DMS 273 treated with DMSO at 0.1 percent for 48 hours (cell line): ENCODE data around the gene CTU2.

Source experiments
- DNase-seq: peaks from one replicate; lab custom pipeline; 2025; lab: John Stamatoyannopoulos, UW

CTU2 gene

DNA sequence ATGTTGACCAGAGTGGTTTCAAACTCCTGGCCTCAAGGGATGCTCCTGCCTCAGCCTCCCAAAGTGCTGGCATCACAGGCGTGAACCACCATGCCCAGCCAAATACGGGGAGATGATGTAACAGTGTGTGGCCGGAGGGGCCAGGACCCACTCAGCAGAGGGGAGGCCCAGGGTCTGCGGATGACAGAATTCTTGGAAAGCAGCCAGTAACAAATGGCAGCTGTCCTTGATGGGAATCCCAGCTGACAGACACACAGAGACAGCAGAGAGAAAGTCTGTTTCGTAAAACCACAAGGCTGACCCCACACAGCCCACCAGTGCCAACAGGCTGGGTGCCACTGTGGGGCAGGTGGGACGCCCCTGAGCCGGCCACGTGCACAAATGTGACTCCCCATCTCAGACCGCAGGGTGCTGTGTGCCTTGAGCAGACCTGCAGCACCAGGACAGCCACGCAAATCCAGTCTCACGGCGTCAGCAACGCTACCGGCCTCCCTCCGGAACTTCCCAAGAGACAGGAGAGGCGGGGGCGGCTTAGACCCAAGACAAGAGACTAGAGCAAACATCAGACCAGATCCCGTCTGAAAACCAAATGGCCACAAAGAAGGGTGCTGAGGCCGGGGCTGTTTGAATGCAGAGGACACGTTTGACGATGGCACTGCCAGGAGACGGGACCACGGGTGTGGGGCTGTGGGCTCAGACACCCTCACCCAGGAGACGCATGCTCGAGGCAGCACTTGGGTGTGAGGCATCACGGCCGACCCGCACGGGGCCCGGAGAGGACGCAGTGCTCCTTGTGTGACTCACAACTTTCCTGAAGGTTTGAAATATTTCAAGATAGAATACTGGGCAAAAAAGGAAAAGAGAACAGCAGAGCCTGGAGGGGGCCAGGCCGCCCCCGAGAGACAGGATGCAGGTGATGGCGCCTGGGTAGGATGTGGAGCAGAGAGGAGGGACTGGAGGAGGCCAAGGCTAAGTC is 24.6 kb downstream of the CTU2 start:
- DNase-seq = no peak

DNA sequence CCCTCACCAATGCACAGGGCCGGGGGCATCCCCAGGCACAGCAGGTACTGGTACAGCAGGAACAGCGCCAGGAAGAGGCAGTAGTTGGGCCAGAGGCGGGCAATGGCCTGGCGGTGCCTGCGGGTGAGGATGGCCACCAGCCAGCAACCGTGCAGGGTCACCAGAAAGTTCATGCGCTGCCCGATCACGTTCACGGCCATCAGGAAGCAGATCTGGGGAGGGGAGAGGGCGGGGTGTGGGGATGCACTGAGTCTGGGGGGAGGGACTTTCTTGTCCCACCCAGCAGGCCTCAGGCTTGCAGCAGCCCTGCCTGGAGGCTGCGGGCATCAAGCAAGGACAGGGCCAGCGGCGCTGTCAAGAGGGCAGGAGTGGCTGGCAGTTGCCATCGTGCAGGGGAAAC is 25.4 kb downstream of the CTU2 start:
- no peak for DNase-seq

GRCh38 chr16:88732172-88732960 is 26.1 kb downstream of the CTU2 start:
- peak; percentile 87 for DNase-seq

- no peak for DNase-seq
These were observed 26.6 kb downstream of the CTU2 start for GRCh38 chr16:88732961-88733294.

- DNase-seq = no peak
These were observed 27.5 kb downstream of the CTU2 start for GRCh38 chr16:88733630-88734360.

- DNase-seq = no peak
These were observed 28.0 kb downstream of the CTU2 start for GRCh38 chr16:88734361-88734728.

DNA sequence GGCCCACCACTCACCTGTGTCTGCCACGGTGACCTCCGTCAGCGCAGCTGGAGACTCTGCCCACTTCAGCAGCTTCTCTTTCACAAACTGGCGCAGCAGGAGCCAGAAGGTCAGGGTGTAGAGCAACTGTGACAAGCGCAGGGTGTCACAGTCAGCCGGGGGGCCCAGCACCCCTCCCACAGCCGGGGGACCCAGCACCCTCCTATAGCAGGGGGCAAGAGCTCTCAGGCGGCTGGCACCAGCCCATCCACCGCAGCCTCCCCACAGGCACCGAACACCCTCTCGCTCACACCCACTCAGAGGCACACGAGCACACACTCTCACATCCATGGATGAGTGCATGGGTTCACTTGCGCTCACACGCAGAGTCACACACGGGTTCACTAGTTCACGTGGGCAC is 28.8 kb downstream of the CTU2 start:
- no peak for DNase-seq

GRCh38 chr16:88735616-88736015 is 29.3 kb downstream of the CTU2 start:
- DNase-seq = no peak

- no peak for DNase-seq
These were observed 29.8 kb downstream of the CTU2 start for GRCh38 chr16:88736088-88736487.

DNA sequence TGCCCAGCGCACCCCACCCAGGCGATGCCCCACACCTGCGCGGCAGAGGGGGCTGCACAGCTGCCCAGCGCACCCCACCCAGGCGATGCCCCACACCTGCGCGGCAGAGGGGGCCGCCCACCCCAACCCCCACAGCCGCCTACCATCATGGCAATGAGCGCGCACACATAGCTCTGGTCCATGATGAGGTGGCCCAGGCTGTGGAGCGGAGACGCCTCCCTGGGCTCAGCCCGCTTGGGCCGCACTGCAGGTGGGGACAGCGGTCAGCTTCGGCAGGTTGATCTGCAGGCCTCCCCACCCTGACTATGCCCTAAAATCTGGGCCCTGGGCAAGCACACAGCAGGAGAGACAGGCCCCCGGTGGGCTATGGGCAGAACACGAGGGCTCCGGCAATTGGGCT is 30.2 kb downstream of the CTU2 start:
- DNase-seq = no peak

- no peak for DNase-seq
These were observed 31.2 kb downstream of the CTU2 start for GRCh38 chr16:88737298-88738150.

DNA sequence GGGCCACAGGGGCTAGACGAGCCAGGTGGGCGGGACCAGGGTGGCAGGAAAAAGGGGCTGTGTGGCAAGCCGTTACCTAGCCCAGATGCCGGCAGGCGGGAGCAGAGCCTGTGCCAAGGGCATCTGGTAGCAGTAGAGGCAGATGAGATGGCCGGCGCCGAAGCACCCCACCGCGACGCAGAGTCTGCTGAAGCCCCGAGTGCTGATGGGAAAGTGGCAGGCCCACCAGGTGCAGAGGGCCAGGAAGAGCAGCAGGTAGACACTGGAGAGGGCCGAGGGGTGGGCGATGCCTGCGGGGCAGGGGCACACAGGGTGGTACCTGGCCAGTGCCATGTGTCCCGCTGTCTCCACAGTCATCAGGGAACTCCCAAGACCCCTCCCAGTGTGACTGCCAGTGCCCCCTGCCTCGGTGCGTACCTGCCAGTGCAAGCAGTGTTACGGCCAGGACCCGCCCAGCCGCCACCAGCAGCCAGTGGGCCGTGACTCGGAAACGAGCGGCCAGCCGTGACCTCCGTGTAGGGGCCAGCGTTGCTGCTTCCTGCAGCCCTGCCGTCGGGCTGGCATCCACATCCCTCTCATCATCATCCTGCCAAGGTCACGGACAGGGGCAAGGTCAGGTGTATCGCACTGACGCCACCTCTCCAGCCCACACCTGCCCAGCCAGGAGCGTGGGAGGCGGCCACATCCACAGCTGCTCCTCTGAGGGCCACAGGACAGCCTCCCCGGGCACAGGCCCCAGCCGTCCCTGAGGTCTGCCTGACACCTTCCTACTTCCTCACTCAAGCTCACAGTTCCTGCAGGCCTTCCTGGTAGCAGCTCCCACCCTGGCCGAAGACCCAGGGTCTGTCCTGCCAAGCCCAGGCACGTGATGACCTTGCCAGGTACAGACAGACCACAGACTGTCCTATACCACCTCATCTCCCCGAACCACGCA is 32.1 kb downstream of the CTU2 start:
- DNase-seq = no peak

DNA sequence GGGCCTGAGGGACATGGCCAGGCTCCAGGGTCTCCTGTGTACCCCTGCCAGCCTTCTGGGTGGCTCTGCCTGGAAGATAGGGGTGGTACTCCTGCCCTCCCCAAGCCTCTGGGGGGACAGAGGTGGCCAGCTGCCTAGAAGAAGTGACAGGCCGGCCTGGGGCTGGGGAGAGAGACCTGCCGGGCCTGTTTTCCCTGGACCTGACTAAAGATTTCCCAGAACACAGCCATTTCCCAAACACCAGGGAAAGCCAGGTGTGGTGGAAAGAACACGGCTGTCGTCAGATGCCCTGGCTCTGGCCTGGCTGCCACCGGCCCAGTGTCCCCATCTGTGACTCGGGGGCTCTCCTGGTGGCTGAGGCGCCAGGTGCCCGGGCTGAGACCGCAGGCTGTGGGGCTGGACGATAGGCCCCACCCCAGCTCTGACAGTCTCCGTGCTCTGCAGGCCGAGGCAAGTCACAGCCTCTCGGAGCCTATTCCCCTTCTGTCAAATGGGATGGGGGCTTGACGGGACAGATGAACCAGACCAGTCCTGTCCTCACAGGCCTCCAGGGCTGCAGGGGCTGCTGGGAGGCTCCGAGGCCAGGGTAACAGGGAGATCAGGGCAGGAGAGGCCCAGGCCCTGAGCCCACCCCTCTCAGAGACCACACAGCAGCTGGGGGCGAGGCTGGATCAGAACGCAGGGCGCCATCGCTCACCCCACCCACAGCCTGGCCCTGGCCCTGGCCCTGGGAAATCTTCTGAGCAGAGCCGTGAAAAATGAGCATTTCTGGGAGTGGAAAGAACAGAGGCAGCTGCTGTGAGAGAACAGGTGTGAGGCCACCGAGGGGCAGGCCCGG is 33.1 kb downstream of the CTU2 start:
- DNase-seq = no peak

GRCh38 chr16:88739977-88740726 is 33.8 kb downstream of the CTU2 start:
- DNase-seq = no peak

DNA sequence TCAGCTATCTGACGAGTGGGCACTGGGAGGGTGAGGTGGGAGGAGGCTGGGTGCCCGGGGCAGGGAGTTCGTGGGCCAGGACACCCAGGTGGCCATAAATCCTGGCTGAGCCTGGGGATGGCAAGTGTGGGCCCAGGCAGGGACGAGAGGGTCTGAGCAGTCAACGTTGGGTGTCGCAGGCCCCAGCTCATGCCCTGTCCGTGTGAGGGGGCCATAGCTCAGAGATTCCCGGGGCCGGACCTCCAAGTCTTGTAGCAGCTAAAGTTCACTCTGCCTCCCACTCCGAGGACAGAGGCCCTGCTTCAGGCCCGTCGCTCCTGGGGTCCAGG is 34.4 kb downstream of the CTU2 start:
- DNase-seq = no peak

- no peak for DNase-seq
These were observed 35.1 kb downstream of the CTU2 start for GRCh38 chr16:88741368-88741767.

- no peak for DNase-seq
These were observed 36.7 kb downstream of the CTU2 start for GRCh38 chr16:88742896-88743605.
